Calu3 (cell line): ENCODE results near the gene ZXDC. TPM values are rescaled to one million over a fixed set of nuclear protein-coding genes. Genes with fewer than 3 reads are reported as not detected.

ENCODE experiments used
- BruUV-seq: library from RNA; stranded (reverse); fragments of 400-500 nt; replicated peaks from 2 replicates; lab custom pipeline; 2021; lab: Mats Ljungman, UMichigan
- CTCF ChIA-PET: fragments of 300-600 bp; sonication (Branson Sonifier 250); formaldehyde crosslinking; loops from one replicate; lab custom pipeline; 2022; ENCODE audit warnings: antibody characterized with exemption; lab: Charles Lee
- DNase-seq: peaks from one replicate; pipeline ENCODE4 v3.0.0; 2022
- H3K27ac Mint-ChIP-seq: one replicate; pipeline ENCODE4 v1.8.0; 2022; ENCODE audit warnings: mixed read lengths; ENCODE audit not compliant: unreplicated experiment
- H3K27me3 Mint-ChIP-seq: one replicate; pipeline ENCODE4 v1.8.0; 2022; ENCODE audit warnings: mixed read lengths; ENCODE audit not compliant: unreplicated experiment
- H3K36me3 Mint-ChIP-seq: one replicate; pipeline ENCODE4 v1.8.0; 2022; ENCODE audit warnings: mild to moderate bottlenecking, moderate library complexity, mixed read lengths; ENCODE audit not compliant: insufficient read depth, unreplicated experiment
- H3K4me1 Mint-ChIP-seq: one replicate; pipeline ENCODE4 v1.8.0; 2022; ENCODE audit warnings: mild to moderate bottlenecking, low read depth, mixed read lengths; ENCODE audit not compliant: unreplicated experiment
- H3K4me3 Mint-ChIP-seq: one replicate; pipeline ENCODE4 v1.8.0; 2022; ENCODE audit warnings: mild to moderate bottlenecking, low read depth, moderate library complexity, mixed read lengths; ENCODE audit not compliant: unreplicated experiment
- H3K9me3 Mint-ChIP-seq: one replicate; pipeline ENCODE4 v1.8.0; 2022; ENCODE audit warnings: low read depth, mixed read lengths; ENCODE audit not compliant: unreplicated experiment
- intact Hi-C: fragments of 100-400 bp; cut with micrococcal nuclease; formaldehyde crosslinking; loops from one replicate; pipeline ENCODE4 v1.10.0; 2022; ENCODE audit not compliant: unreplicated experiment
- total RNA-seq: library from RNA; stranded (reverse); gene quantifications from 2 replicates; pipeline ENCODE4 v1.2.3, GENCODE V29; 2022
- TF ChIP-seq, protein P1 (sequence below): fragments of 200-600 bp; IDR thresholded peaks from one replicate; pipeline ENCODE4 v1.8.0; 2022; ENCODE audit warnings: antibody characterized with exemption; ENCODE audit not compliant: unreplicated experiment

The ZXDC gene
- total RNA-seq, 1 experiment from 2014 or later, result 63.8 TPM

DNA sequence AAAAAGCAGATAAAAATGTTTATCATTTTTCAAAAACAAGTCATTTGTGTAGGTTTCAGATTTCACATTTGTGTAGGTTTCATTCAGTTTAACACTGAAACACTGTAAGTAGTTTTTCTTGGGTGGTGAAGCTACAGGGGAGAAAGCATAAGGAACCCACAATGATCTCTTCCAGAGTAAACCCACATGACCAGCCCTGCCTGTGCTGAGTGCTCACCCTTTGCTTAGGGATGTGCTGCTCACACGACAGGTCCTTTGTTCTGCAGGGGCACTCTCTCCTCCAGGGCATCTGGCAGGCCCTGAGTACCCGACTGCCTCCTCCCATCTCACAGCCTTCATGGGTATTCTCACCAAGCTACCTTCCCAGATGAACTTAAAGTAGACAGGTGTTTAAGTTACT is 28.9 kb downstream of the ZXDC start:
- intact Hi-C loops, result no loop called here
- Mint-ChIP-seq H3K9me3 (no peaks in the 10 kb centered on the region), H3K36me3 (peaks cover 36% of the 10 kb centered on the region), H3K27me3 (no peaks in the 10 kb centered on the region), H3K4me1 (peaks cover 10% of the 10 kb centered on the region), H3K4me3 (no peak overlapping the region), H3K27ac (no peak overlapping the region)
- BruUV-seq, result no TSS peak
- TF ChIP-seq, protein P1, sequence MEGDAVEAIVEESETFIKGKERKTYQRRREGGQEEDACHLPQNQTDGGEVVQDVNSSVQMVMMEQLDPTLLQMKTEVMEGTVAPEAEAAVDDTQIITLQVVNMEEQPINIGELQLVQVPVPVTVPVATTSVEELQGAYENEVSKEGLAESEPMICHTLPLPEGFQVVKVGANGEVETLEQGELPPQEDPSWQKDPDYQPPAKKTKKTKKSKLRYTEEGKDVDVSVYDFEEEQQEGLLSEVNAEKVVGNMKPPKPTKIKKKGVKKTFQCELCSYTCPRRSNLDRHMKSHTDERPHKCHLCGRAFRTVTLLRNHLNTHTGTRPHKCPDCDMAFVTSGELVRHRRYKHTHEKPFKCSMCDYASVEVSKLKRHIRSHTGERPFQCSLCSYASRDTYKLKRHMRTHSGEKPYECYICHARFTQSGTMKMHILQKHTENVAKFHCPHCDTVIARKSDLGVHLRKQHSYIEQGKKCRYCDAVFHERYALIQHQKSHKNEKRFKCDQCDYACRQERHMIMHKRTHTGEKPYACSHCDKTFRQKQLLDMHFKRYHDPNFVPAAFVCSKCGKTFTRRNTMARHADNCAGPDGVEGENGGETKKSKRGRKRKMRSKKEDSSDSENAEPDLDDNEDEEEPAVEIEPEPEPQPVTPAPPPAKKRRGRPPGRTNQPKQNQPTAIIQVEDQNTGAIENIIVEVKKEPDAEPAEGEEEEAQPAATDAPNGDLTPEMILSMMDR, result no peak
- CTCF ChIA-PET, result interaction anchor here (0.5 kb wide), 1 partner anchor 268 kb away, joined by 7 read pairs; no protein-coding TSS in a partner anchor
- DNase-seq, result no peak

GRCh38 chr3:126446301-126446700 is 29.4 kb downstream of the ZXDC start:
- H3K36me3 Mint-ChIP-seq, result peaks cover 35% of the 10 kb centered on the region
- intact Hi-C loops, result no loop called here
- no peak for DNase-seq
- no peaks in the 10 kb centered on the region for H3K9me3 Mint-ChIP-seq
- H3K27ac Mint-ChIP-seq, result no peak overlapping the region
- H3K27me3 Mint-ChIP-seq, result no peaks in the 10 kb centered on the region
- H3K4me1 Mint-ChIP-seq, result peaks cover 10% of the 10 kb centered on the region
- CTCF ChIA-PET, result no interaction called here
- no TSS peak for BruUV-seq
- no peak overlapping the region for H3K4me3 Mint-ChIP-seq
- TF ChIP-seq, protein P1, result no peak

DNA sequence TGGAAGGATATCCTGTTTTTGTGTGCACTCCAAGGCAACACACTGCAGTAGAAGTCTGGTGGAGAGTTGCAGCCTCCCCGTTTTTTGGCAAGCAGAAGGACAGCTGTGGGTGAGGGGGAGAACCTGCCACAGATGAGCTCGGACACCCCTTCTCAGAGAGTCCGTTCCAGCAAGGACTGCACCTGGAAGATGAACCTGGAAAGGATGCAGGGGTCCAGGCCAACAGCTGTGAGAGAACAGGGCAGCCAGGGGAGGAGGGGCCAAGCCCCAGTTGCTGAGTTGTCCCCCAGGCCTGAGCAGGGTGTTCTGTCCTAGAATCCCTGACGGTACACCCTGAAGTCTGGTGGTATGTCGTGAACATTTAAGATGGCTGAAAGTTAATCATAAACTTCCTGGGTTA is 30.2 kb downstream of the ZXDC start:
- Mint-ChIP-seq H3K27me3 (no peaks in the 10 kb centered on the region), H3K27ac (no peak overlapping the region), H3K9me3 (no peaks in the 10 kb centered on the region), H3K4me1 (peaks cover 10% of the 10 kb centered on the region), H3K4me3 (no peak overlapping the region), H3K36me3 (peaks cover 33% of the 10 kb centered on the region)
- BruUV-seq, result no TSS peak
- CTCF ChIA-PET, result no interaction called here
- no peak for DNase-seq
- TF ChIP-seq, protein P1, result no peak
- intact Hi-C loops, result no loop called here

GRCh38 chr3:126442856-126443242 is 32.8 kb downstream of the ZXDC start:
- peaks cover 31% of the 10 kb centered on the region for H3K36me3 Mint-ChIP-seq
- TF ChIP-seq, protein P1, result no peak
- intact Hi-C loops, result no loop called here
- H3K27me3 Mint-ChIP-seq, result no peaks in the 10 kb centered on the region
- no peaks in the 10 kb centered on the region for H3K9me3 Mint-ChIP-seq
- no peak overlapping the region for H3K27ac Mint-ChIP-seq
- DNase-seq, result no peak
- CTCF ChIA-PET, result no interaction called here
- H3K4me1 Mint-ChIP-seq, result peaks cover 10% of the 10 kb centered on the region
- no TSS peak for BruUV-seq
- H3K4me3 Mint-ChIP-seq, result no peak overlapping the region
